IMR-90 (cell line): ENCODE results near the gene DMD. TPM values are rescaled to one million over a fixed set of nuclear protein-coding genes. Genes with fewer than 3 reads are reported as not detected.

Experiments used
- ATAC-seq: fragments of 200-7000 bp; cut with Tn5 transposase; 2 replicates; pipeline ENCODE4 v1.9.1; 2020; ENCODE audit warnings: low read depth, mild to moderate bottlenecking, moderate library complexity
- BruUV-seq: library from RNA; stranded (reverse); fragments of 400-500 nt; replicated peaks from 2 replicates; lab custom pipeline; 2021; lab: Mats Ljungman, UMichigan
- CTCF ChIA-PET: fragments of 300-600 bp; formaldehyde crosslinking; extraction: SDS; loops from one replicate; lab custom pipeline; 2021; ENCODE audit warnings: antibody characterized with exemption; lab: Yijun Ruan, JAX
- POLR2A ChIA-PET: fragments of 300-600 bp; sonication (Branson Sonifier 250); formaldehyde crosslinking; loops from one replicate; lab custom pipeline; 2022; ENCODE audit warnings: antibody characterized with exemption; ENCODE audit not compliant: unreplicated experiment; lab: Charles Lee
- DNase-seq: peaks from one replicate; pipeline ENCODE4 v3.0.0; 2013
- H2AFZ ChIP-seq: replicated peaks from 2 replicates; pipeline ENCODE3; 2013; ENCODE audit warnings: low read length, mild to moderate bottlenecking; ENCODE audit not compliant: poor library complexity
- H2AK5ac ChIP-seq: 2 replicates; pipeline ENCODE4 v1.6.1; 2013; ENCODE audit warnings: low read depth, low read length, inconsistent platforms
- H2AK9ac ChIP-seq: replicated peaks from 2 replicates; pipeline ENCODE3; 2013; ENCODE audit warnings: mild to moderate bottlenecking, low read depth, low read length, moderate library complexity; ENCODE audit not compliant: poor library complexity
- H2BK120ac ChIP-seq: 2 replicates; pipeline ENCODE4 v1.6.1; 2013; ENCODE audit warnings: low read depth, low read length, inconsistent platforms
- H2BK15ac ChIP-seq: 3 replicates; pipeline ENCODE4 v1.6.1; 2013; ENCODE audit warnings: low read depth, low read length, inconsistent platforms
- H2BK20ac ChIP-seq: 2 replicates; pipeline ENCODE4 v1.6.1; 2013; ENCODE audit warnings: low read depth, mild to moderate bottlenecking, inconsistent platforms, low read length, moderate library complexity
- H2BK5ac ChIP-seq: 2 replicates; pipeline ENCODE4 v1.6.1; 2013; ENCODE audit warnings: mild to moderate bottlenecking, low read depth, low read length, inconsistent platforms; ENCODE audit not compliant: poor library complexity, severe bottlenecking
- H3K14ac ChIP-seq: replicated peaks from 2 replicates; pipeline ENCODE4 v1.6.1; 2013; ENCODE audit warnings: low read depth, low read length, inconsistent platforms
- H3K18ac ChIP-seq: 2 replicates; pipeline ENCODE4 v1.6.1; 2013; ENCODE audit warnings: low read depth, low read length, control low read depth
- H3K23ac ChIP-seq: 2 replicates; pipeline ENCODE4 v1.6.1; 2013; ENCODE audit warnings: low read depth, low read length, inconsistent platforms
- H3K27ac ChIP-seq: 2 replicates; pipeline ENCODE4 v1.5.1; 2013; ENCODE audit warnings: mild to moderate bottlenecking, control low read depth, low read length; ENCODE audit not compliant: insufficient read depth
- H3K27me3 ChIP-seq: 2 replicates; pipeline ENCODE4 v1.6.1; 2013; ENCODE audit warnings: low read length; ENCODE audit not compliant: control insufficient read depth, insufficient read depth
- H3K36me3 ChIP-seq: 2 replicates; pipeline ENCODE4 v1.6.1; 2013; ENCODE audit warnings: low read length, mixed read lengths; ENCODE audit not compliant: control insufficient read depth, insufficient read depth
- H3K4ac ChIP-seq: 2 replicates; pipeline ENCODE4 v1.6.1; 2013; ENCODE audit warnings: low read depth, low read length, inconsistent platforms
- H3K4me1 ChIP-seq: 2 replicates; pipeline ENCODE4 v1.6.1; 2013; ENCODE audit warnings: low read length, mixed read lengths; ENCODE audit not compliant: control insufficient read depth, insufficient read depth
- H3K4me2 ChIP-seq: 2 replicates; pipeline ENCODE4 v1.6.1; 2013; ENCODE audit warnings: low read depth, mild to moderate bottlenecking, control low read depth, low read length, moderate library complexity
- H3K4me3 ChIP-seq: 2 replicates; pipeline ENCODE4 v1.5.1; 2013; ENCODE audit warnings: low read depth, mild to moderate bottlenecking, control low read depth, low read length, moderate library complexity; ENCODE audit not compliant: insufficient read depth
- H3K56ac ChIP-seq: 2 replicates; pipeline ENCODE4 v1.6.1; 2013; ENCODE audit warnings: low read length, inconsistent platforms; ENCODE audit not compliant: insufficient read depth; ENCODE audit errors: extremely low read depth
- H3K79me1 ChIP-seq, 2 experiments: 2 replicates each; pipeline ENCODE4 v1.6.1; 2013; ENCODE audit warnings: low read length in 2 of 2, inconsistent platforms in 1 of 2, low read depth in 1 of 2
- H3K9ac ChIP-seq: 2 replicates; pipeline ENCODE4 v1.6.1; 2013; ENCODE audit warnings: low read depth, low read length, control low read depth
- H3K9me1 ChIP-seq: 2 replicates; pipeline ENCODE4 v1.6.1; 2013; ENCODE audit warnings: low read length, inconsistent platforms; ENCODE audit not compliant: insufficient read depth
- H3K9me3 ChIP-seq: 2 replicates; pipeline ENCODE4 v1.6.1; 2013; ENCODE audit warnings: low read length; ENCODE audit not compliant: control insufficient read depth, insufficient read depth
- H4K20me1 ChIP-seq: 2 replicates; pipeline ENCODE4 v1.6.1; 2013; ENCODE audit warnings: low read length, inconsistent platforms; ENCODE audit not compliant: insufficient read depth
- H4K5ac ChIP-seq: 2 replicates; pipeline ENCODE4 v1.6.1; 2013; ENCODE audit warnings: mild to moderate bottlenecking, low read depth, low read length, control low read depth
- H4K8ac ChIP-seq, 2 experiments: 2 replicates each; pipeline ENCODE4 v1.6.1; 2013; ENCODE audit warnings: low read depth in 2 of 2, low read length in 2 of 2, control low read depth in 1 of 2, inconsistent platforms in 1 of 2
- H4K91ac ChIP-seq: 2 replicates; pipeline ENCODE4 v1.6.1; 2013; ENCODE audit warnings: low read depth, low read length, inconsistent platforms; ENCODE audit not compliant: insufficient read depth
- BHLHE40 ChIP-seq: fragments of 150-350 bp; IDR thresholded peaks from 2 replicates; pipeline ENCODE4 v1.6.1; 2016; ENCODE audit warnings: mild to moderate bottlenecking, low read depth, low read length
- CEBPB ChIP-seq: IDR thresholded peaks from 2 replicates; pipeline ENCODE4 v1.6.1; 2012; ENCODE audit warnings: low read depth, low read length, improper control_type of control experiment
- CHD1 ChIP-seq: IDR thresholded peaks from 2 replicates; pipeline ENCODE4 v1.6.1; 2012; ENCODE audit warnings: low read depth, low read length, improper control_type of control experiment
- FOS ChIP-seq: fragments of 150-350 bp; IDR thresholded peaks from 2 replicates; pipeline ENCODE4 v1.6.1; 2016; ENCODE audit warnings: low read depth, low read length
- MAFK ChIP-seq: IDR thresholded peaks from 2 replicates; pipeline ENCODE4 v1.6.1; 2012; ENCODE audit warnings: low read depth, low read length, improper control_type of control experiment
- MAZ ChIP-seq: IDR thresholded peaks from 2 replicates; pipeline ENCODE4 v1.6.1; 2012; ENCODE audit warnings: low read depth, mild to moderate bottlenecking, low read length, improper control_type of control experiment, moderate library complexity, borderline replicate concordance
- MXI1 ChIP-seq: IDR thresholded peaks from 2 replicates; pipeline ENCODE4 v1.6.1; 2012; ENCODE audit warnings: low read depth, mild to moderate bottlenecking, low read length, moderate library complexity, borderline replicate concordance
- NFE2L2 ChIP-seq: fragments of 150-350 bp; IDR thresholded peaks from 2 replicates; pipeline ENCODE4 v1.6.1; 2016; ENCODE audit warnings: low read depth, mild to moderate bottlenecking, low read length
- POLR2A ChIP-seq: IDR thresholded peaks from 2 replicates; pipeline ENCODE4 v1.6.1; 2012; ENCODE audit warnings: mild to moderate bottlenecking, low read depth, low read length
- RCOR1 ChIP-seq: IDR thresholded peaks from 2 replicates; pipeline ENCODE4 v1.6.1; 2012; ENCODE audit warnings: mild to moderate bottlenecking, low read length, improper control_type of control experiment; ENCODE audit not compliant: insufficient replicate concordance
- USF2 ChIP-seq: fragments of 150-350 bp; IDR thresholded peaks from 2 replicates; pipeline ENCODE4 v1.6.1; 2017; ENCODE audit warnings: mild to moderate bottlenecking, antibody characterized with exemption, low read length, low read depth
- WGBS, 2 experiments: methylation state at CpG; one replicate each; pipeline versions ENCODE4 v1.1.5 to v1.1.7; 2013; ENCODE audit warnings: missing lambda C conversion rate in 2 of 2; ENCODE audit not compliant: insufficient read length in 1 of 2; ENCODE audit errors: extremely low coverage in 2 of 2; 5-methylcytosine and 5-hydroxymethylcytosine counted together
- dilution Hi-C: fragments of 300-500 bp; cut with HindIII; formaldehyde crosslinking; loops from one replicate; pipeline ENCODE4 v1.14.3; 2018; ENCODE audit warnings: low sequenced_read_pairs; ENCODE audit not compliant: unreplicated experiment
- in situ Hi-C: fragments of 300-500 bp; cut with MboI; formaldehyde crosslinking; loops from 3 replicates; pipeline ENCODE4 v1.14.3; 2019; ENCODE audit warnings: low sequenced_read_pairs, inconsistent platforms, mixed read lengths
- intact Hi-C: fragments of 100-400 bp; cut with micrococcal nuclease; formaldehyde crosslinking; loops from 2 replicates; pipeline ENCODE4 v1.10.0; 2022
- polyA plus RNA-seq, 3 experiments: library from polyadenylated mRNA; depleted of rRNA; stranded (reverse); fragments of >200 nt; gene quantifications; 2 replicates each; pipeline ENCODE4 v1.2.3, GENCODE V29; 2012; ENCODE audit warnings: low replicate concordance in 1 of 3
- total RNA-seq: library from RNA; depleted of rRNA; stranded (reverse); fragments of >200 nt; gene quantifications from 2 replicates; pipeline ENCODE4 v1.2.3, GENCODE V29; 2012

Gene DMD
- total and polyA plus RNA-seq, 2 of the 4 experiments (the other 2 are of a cell fraction) = 6.6 to 11.8 TPM

- no peaks in the 10 kb centered on the region for H3K4me1 ChIP-seq
- H3K56ac ChIP-seq = no peak within 1 kb of the TSS
- H2BK5ac ChIP-seq = no peak within 1 kb of the TSS
- in situ Hi-C loops = no loop called here
- H3K9me1 ChIP-seq = no peaks in the 10 kb centered on the region
- ChIA-PET CTCF (no interaction called here), POLR2A (no interaction called here)
- no peak within 1 kb of the TSS for H4K5ac ChIP-seq
- no peaks in the 10 kb centered on the region for H4K20me1 ChIP-seq
- intact Hi-C loops = no loop called here
- no peak within 1 kb of the TSS for H4K91ac ChIP-seq
- no peak within 1 kb of the TSS for H2AFZ ChIP-seq
- no peak within 1 kb of the TSS for H2AK9ac ChIP-seq
- dilution Hi-C loops = no loop called here
- TF ChIP-seq MAFK (no peak), RCOR1 (no peak), CHD1 (no peak), MXI1 (no peak), CEBPB (no peak), BHLHE40 (no peak), FOS (no peak), POLR2A (no peak), NFE2L2 (no peak), USF2 (no peak), MAZ (no peak)
- H2AK5ac ChIP-seq = no peak within 1 kb of the TSS
- H3K9ac ChIP-seq = no peak within 1 kb of the TSS
- H2BK120ac ChIP-seq = no peak within 1 kb of the TSS
- H3K4ac ChIP-seq = no peak within 1 kb of the TSS
- H3K27ac ChIP-seq = no peak within 1 kb of the TSS
- DNase-seq = no peak
- no TSS peak for BruUV-seq
- no peaks in the 10 kb centered on the region for H3K36me3 ChIP-seq
- no peak within 1 kb of the TSS for H2BK15ac ChIP-seq
- H3K4me2 ChIP-seq = no peak within 1 kb of the TSS
- H3K27me3 ChIP-seq = no peaks in the 10 kb centered on the region
- H4K8ac ChIP-seq = no peak within 1 kb of the TSS
- H3K9me3 ChIP-seq = peaks cover 2% of the 10 kb centered on the region; the same call in 1 of the 2 replicates
- H3K4me3 ChIP-seq = no peak within 1 kb of the TSS
- 90% methylated on average over 11 of the region's 33 CpGs; no CpG with 5 or more reads in 1 of the 2 experiments for WGBS, 2 experiments
- H3K23ac ChIP-seq = no peak within 1 kb of the TSS
- H2BK20ac ChIP-seq = no peak within 1 kb of the TSS
- no peak within 1 kb of the TSS for H3K18ac ChIP-seq
- no peak for ATAC-seq
- H3K79me1 ChIP-seq = no peaks in the 10 kb centered on the region
- no peak within 1 kb of the TSS for H3K14ac ChIP-seq
These were observed 2139.6 kb downstream of the DMD start, which contains the start of gene FTHL17 for GRCh38 chrX:31071725-31072124. Gene FTHL17, minus strand, starts transcription at chrX:31072041. Its CDS starts 88 bp downstream, at chrX:31071953.
